Coronary artery (tissue), 2 donors: ENCODE measurements around the gene PHPT1.

ENCODE experiments used
- DNase-seq: peaks from one replicate; pipeline ENCODE4 v3.0.0-alpha.2; 2017; ENCODE audit warnings: low spot score
- H3K27ac ChIP-seq, 2 donors: fragments of 200-600 bp; sonication (generic); one replicate each; pipeline ENCODE4 v1.5.1; 2016 to 2019
- H3K4me3 ChIP-seq: fragments of 200-600 bp; sonication (generic); 2 replicates; pipeline ENCODE4 v1.5.1; 2016; ENCODE audit warnings: mild to moderate bottlenecking, moderate library complexity
- TF ChIP-seq, protein P1 (sequence below): fragments of 200-600 bp; sonication (generic); IDR thresholded peaks from one replicate; pipeline ENCODE4 v1.5.1; 2019; ENCODE audit warnings: antibody characterized with exemption

The PHPT1 gene

DNA sequence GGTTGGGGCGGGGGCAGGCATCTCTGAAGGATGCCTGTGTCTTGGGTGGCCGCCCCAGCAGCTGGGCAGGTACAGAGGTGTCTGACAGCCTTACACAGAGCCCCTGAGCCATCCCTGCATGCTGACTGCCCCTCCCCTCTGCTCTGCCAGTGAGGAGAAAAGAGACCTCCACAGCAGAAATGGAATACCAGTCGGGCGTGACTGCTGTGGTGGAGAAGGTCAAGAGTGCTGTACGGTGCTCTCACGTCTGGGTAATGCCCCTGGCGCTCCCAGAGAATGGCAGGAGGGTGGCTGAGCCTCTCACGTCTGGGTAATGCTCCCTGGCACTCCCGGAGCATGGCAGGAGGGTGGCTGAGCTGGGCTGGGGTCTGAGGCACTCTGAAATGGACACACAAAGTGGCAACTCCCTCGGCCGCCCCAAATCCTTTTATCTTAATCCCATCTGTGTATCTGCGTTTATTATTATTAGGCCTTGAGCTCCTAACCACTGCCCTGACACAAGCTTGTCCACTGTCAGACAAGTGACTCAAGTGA lies 43.9 kb upstream of the PHPT1 start:
- Histone ChIP-seq H3K4me3 (no peak overlapping the region), H3K27ac (no peak overlapping the region)
- TF ChIP-seq, protein P1, sequence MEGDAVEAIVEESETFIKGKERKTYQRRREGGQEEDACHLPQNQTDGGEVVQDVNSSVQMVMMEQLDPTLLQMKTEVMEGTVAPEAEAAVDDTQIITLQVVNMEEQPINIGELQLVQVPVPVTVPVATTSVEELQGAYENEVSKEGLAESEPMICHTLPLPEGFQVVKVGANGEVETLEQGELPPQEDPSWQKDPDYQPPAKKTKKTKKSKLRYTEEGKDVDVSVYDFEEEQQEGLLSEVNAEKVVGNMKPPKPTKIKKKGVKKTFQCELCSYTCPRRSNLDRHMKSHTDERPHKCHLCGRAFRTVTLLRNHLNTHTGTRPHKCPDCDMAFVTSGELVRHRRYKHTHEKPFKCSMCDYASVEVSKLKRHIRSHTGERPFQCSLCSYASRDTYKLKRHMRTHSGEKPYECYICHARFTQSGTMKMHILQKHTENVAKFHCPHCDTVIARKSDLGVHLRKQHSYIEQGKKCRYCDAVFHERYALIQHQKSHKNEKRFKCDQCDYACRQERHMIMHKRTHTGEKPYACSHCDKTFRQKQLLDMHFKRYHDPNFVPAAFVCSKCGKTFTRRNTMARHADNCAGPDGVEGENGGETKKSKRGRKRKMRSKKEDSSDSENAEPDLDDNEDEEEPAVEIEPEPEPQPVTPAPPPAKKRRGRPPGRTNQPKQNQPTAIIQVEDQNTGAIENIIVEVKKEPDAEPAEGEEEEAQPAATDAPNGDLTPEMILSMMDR = no peak
- no peak for DNase-seq

DNA sequence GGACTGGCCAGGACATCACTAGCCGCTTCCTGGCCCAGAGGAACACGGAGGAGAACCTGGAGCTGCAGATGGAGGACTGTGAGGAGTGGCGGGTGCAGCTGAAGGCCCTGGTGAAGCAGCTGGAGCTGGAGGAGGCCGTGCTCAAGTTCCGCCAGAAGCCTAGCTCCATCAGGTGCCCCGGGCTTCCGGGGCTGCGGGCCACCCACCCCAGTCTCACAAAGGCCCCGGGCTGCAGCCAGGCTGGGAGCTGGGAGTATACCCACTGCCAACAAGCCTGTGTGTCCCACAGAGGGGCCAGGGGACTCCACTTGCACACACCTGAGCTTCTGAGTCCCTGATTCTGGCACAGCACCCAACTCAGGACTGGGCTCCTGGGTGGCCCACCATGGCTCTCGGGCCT lies 43.1 kb upstream of the PHPT1 start:
- DNase-seq = no peak
- Histone ChIP-seq H3K27ac (no peak overlapping the region), H3K4me3 (no peak overlapping the region)
- TF ChIP-seq, protein P1 = no peak

DNA sequence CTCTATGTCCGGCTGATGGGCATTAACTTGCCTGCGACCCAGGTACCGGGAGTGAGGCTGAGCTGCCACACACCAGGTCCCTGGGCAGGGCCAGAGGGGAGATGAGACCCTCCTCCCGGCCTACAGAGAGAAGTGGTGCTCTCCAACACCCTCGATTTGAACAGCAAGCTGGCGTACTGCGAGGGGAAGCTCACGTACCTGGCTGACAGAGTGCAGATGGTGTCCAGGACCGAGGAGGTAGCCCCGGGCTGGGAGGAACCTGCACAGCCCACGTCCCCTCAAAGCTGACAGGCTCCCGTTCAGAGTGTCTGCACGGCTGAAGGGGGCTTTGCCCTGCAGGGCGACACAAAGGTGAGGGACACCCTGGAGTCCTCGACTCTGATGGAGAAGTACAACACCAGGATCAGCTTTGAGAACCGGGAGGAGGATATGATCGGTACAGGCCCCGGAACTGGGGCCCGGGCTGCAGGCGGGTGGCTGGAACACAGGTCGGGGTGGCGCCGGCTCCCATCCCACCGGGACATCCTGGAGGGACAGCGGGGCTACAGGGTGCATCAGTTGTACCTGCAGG lies 42.5 kb upstream of the PHPT1 start:
- TF ChIP-seq, protein P1 = no peak
- H3K27ac ChIP-seq = peak overlapping the region; percentile 78 to 93
- no peak for DNase-seq
- H3K4me3 ChIP-seq = peak overlapping the region; percentile 89

DNA sequence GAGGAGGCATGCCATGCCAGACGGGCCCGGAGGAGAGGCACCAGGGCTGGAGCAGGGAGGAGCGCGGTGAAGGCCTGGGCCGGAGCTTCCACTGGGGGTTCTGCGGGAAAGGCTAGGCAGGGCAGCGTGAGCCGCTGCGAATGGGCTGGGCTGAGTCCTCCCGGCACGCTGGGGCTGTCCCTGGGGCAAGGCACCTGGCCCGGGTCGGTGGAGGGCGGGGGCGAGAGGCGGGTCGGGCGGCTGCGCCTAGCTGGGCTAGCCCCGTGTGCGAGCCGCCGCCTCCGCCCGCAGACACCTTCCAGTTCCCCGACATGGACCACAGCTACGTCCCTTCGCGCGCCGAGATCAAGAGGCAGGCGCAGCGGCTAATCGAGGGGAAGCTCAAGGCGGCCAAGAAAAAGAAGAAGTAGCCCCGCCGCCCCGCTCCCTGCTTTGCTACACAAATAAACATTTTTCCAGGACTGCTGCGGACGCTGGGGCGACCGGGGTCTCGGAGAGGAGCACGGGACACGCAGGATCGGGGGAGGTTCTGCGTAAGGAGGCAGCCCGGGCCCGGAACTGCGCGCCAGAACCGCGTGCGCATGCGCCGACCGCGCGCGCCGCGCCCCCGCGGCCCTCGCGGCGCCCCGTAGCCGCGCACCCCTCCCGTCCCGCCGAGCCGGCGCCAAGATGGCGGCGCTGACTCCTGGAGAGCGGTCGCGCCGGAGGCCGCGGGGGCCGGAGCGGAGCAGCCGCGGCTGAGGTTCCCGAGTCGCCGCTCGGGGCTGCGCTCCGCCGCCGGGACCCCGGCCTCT lies 41.7 kb upstream of the PHPT1 start, which contains the start of gene RABL6:
Gene RABL6 (plus strand): TSS at position 668 of the 794 bp plus-strand sequence. CDS start 249 bp downstream, outside the sequence.
- peak; percentile 86 for DNase-seq

DNA sequence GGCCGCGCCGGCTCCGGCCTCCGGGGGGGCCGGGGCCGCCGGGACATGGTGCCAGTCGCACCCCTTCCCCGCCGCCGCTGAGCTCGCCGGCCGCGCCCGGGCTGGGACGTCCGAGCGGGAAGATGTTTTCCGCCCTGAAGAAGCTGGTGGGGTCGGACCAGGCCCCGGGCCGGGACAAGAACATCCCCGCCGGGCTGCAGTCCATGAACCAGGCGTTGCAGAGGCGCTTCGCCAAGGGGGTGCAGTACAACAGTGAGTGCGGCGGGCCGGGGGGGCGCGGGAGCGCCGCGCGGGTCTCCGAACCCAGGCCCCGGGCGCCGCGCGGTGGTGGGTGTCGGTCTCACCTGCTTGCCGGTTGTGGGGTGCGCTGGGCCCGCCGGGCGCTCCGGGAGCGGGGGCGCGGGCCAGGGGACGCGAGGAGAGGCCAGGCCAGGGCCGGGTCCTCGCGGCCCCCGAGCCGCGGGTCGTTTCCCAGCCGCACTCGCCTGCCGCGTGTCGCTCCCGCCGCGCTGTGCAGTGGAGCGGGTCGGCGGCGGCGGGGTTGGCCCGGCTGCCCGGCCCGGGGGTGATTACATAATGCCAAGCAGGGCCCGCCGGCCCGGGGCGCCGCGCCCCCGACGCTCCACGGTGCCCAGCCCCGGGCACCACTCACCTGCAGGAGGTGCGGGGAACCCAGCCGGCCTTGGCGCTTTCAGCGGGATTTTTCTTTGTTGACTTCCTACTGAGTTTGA lies 41.0 kb upstream of the PHPT1 start:
- no peak for DNase-seq
- Histone ChIP-seq H3K4me3 (peak overlapping the region; percentile 89), H3K27ac (peak overlapping the region; percentile 49 to 93)
- TF ChIP-seq, protein P1 = no peak

More for the DNA sequence above, 41.7 kb upstream of the PHPT1 start, which contains the start of gene RABL6:
- H3K4me3 ChIP-seq = peak within 1 kb of the TSS; percentile 89
- peak within 1 kb of the TSS; percentile 78 to 93 for H3K27ac ChIP-seq
- TF ChIP-seq, protein P1 = no peak

DNA sequence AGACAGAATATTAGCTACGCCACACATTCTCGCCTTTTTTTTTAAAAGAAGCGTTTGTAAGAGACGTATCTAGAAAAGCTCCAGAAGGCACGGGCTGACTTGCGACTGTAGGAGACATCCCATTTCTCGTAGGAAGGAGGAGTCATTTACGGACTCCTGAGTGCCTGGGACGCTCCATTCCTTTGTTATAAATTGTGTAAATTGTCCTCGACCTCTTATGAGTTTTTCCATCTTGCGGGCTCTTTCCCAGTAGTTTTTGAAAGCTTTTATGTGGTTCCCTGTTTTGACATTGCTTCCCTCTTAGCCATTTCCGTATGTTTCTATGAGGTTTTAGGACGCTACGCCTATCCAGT lies 40.4 kb upstream of the PHPT1 start:
- Histone ChIP-seq H3K27ac (no peak overlapping the region), H3K4me3 (peak overlapping the region; percentile 89)
- TF ChIP-seq, protein P1 = no peak
- DNase-seq = no peak
